ENCODE results near the gene NFYA. TPM values are rescaled to one million over a fixed set of nuclear protein-coding genes. Genes with fewer than 3 reads are reported as not detected.

Gene NFYA
- 31.4 and 40.4 TPM in 2 replicates for total RNA-seq (ENCODE audit: low replicate concordance)
- long read RNA-seq, transcript NFYA-202 (9 exons, 1,660 nt): major isoform, 11 of 48 reads
- long read RNA-seq, partial matches to known transcripts: 3 of 48 reads
- long read RNA-seq, other reads (novel, unspliced or antisense): 34 of 48 reads

- peak within 1 kb of the TSS; percentile 99 for H3K27ac Mint-ChIP-seq
- TF ChIP-seq CTCF (conservative IDR thresholded peaks at IDR 0.05): no peak
- H3K4me3 Mint-ChIP-seq: peak within 1 kb of the TSS; percentile 96
- H3K36me3 Mint-ChIP-seq: no peaks in the 10 kb centered on the region
- DNase-seq (ENCODE audit: extremely low spot score, unreplicated experiment): peak; percentile 100
- H3K4me1 Mint-ChIP-seq (ENCODE audit: unreplicated experiment): peaks cover 19% of the 10 kb centered on the region
- H3K27me3 Mint-ChIP-seq: no peaks in the 10 kb centered on the region
- no peaks in the 10 kb centered on the region for H3K9me3 Mint-ChIP-seq
Observed at GRCh38 chr6:41072836-41073202, at the start of gene NFYA. Gene NFYA, plus strand, starts transcription at chr6:41072974. Its CDS starts 6,116 bp downstream, at chr6:41079090.

GRCh38 chr6:41023114-41023513 is 49.7 kb upstream of the NFYA start:
- Mint-ChIP-seq H3K27me3 (no peaks in the 10 kb centered on the region), H3K4me1 (ENCODE audit: unreplicated experiment) (peaks cover 34% of the 10 kb centered on the region)
- DNase-seq (ENCODE audit: extremely low spot score, unreplicated experiment): no peak

GRCh38 chr6:41025966-41026530 is 46.7 kb upstream of the NFYA start:
- Mint-ChIP-seq H3K27me3 (no peaks in the 10 kb centered on the region), H3K9me3 (no peaks in the 10 kb centered on the region), H3K4me1 (ENCODE audit: unreplicated experiment) (peaks cover 44% of the 10 kb centered on the region), H3K27ac (peak overlapping the region; percentile 38), H3K36me3 (peaks cover 8% of the 10 kb centered on the region), H3K4me3 (peak overlapping the region; percentile 82)
- TF ChIP-seq CTCF (conservative IDR thresholded peaks at IDR 0.05): no peak
- DNase-seq (ENCODE audit: extremely low spot score, unreplicated experiment): no peak

More at GRCh38 chr6:41023114-41023513, 49.7 kb upstream of the NFYA start:
- peaks cover 21% of the 10 kb centered on the region for H3K36me3 Mint-ChIP-seq
- no peaks in the 10 kb centered on the region for H3K9me3 Mint-ChIP-seq
- no peak for TF ChIP-seq CTCF (conservative IDR thresholded peaks at IDR 0.05)
- no peak overlapping the region for H3K4me3 Mint-ChIP-seq
- H3K27ac Mint-ChIP-seq: no peak overlapping the region

GRCh38 chr6:41027241-41027640 is 45.5 kb upstream of the NFYA start:
- Mint-ChIP-seq H3K4me3 (peak overlapping the region; percentile 87), H3K27me3 (no peaks in the 10 kb centered on the region), H3K4me1 (ENCODE audit: unreplicated experiment) (peaks cover 39% of the 10 kb centered on the region), H3K27ac (peak overlapping the region; percentile 62), H3K36me3 (peaks cover 8% of the 10 kb centered on the region), H3K9me3 (no peaks in the 10 kb centered on the region)
- no peak for DNase-seq (ENCODE audit: extremely low spot score, unreplicated experiment)
- no peak for TF ChIP-seq CTCF (conservative IDR thresholded peaks at IDR 0.05)

- TF ChIP-seq CTCF (conservative IDR thresholded peaks at IDR 0.05): peak; percentile 100
- Mint-ChIP-seq H3K27me3 (no peaks in the 10 kb centered on the region), H3K9me3 (no peaks in the 10 kb centered on the region), H3K4me1 (ENCODE audit: unreplicated experiment) (peaks cover 31% of the 10 kb centered on the region), H3K27ac (peak overlapping the region; percentile 69), H3K36me3 (peaks cover 8% of the 10 kb centered on the region), H3K4me3 (peak overlapping the region; percentile 87)
- peak; percentile 92 for DNase-seq (ENCODE audit: extremely low spot score, unreplicated experiment)
Observed at GRCh38 chr6:41027799-41028560, 44.8 kb upstream of the NFYA start.

All from type B pancreatic cell (in vitro differentiated cells).